Body of pancreas (tissue), 4 donors: ENCODE data around the gene RGS14.

Experiments used
- CTCF ChIP-seq, 7 experiments: fragments of 450-650 bp in 4 of 7; fragments of 200-600 bp in 3 of 7; sonication (generic) in 3 of 7; IDR thresholded peaks; one replicate each; pipeline ENCODE4 v1.5.1; 2016 to 2019; ENCODE audit warnings: antibody characterized with exemption in 7 of 7
- POLR2A ChIP-seq, 3 donors: fragments of 450-650 bp; IDR thresholded peaks; one replicate each; pipeline ENCODE4 v1.6.1; 2016; ENCODE audit warnings: antibody characterized with exemption in 3 of 3, mild to moderate bottlenecking in 2 of 3

- TF ChIP-seq CTCF (IDR thresholded peaks at IDR 0.05) (no peak), POLR2A (IDR thresholded peaks at IDR 0.05) (no peak)
These were observed 63.5 kb downstream of the RGS14 start for GRCh38 chr5:177421062-177421798.
